HG03039 (cell line): ENCODE data around the gene TRIM40.
"Not testable (repeated sequence)": the region's sequence is repeated elsewhere in the genome, so short reads cannot be mapped to it uniquely, and the experiment has no call there.

Source experiments
- ATAC-seq: cut with Tn5 transposase; IDR thresholded peaks from one replicate; pipeline ENCODE4 v1.9.1; 2021; ENCODE audit warnings: mild to moderate bottlenecking, moderate library complexity; ENCODE audit not compliant: unreplicated experiment

TRIM40 gene

DNA sequence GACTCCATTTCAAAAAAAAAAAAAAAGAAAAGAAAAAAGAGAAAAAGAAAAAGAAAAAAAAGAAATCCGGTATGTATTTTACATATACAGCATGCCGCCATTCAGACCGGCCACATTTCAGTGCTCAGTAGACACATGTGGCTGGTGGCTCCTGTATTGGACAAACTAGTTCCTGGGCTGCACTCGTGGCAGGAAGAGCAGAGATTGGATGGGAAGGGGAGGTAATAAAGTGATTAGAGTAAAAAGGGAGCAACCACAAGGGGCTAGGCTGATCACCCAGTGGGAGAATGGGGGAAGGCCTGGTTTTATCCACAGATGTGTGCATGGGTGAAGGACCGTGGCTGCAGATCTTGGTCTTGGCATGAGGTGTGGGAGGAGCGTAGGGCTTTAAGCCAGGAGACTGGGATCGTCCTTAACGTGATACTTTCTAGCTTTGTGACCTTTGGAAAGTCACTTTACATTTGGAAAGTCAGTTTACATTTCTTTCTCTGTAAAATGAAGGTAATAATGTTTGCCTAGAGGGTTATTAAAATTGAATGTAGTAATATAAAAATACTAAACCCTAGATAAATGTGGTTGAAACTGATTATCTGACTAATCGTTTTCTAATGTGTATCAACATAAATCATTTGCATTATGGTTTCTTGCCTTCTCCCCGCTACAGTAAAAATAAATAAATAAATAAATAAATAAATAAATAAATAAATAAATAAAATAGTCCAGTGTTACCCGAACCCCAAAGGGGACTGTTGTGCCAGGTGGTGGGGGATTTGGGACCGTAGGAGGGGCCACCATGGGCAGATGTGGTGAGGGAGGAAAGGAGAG is 26.5 kb downstream of the TRIM40 start:
- ATAC-seq, result no peak

GRCh38 chr6:30163090-30163917 is 27.4 kb downstream of the TRIM40 start, which contains the start of gene TRIM15:
Gene TRIM15 (plus strand): TSS chr6:30163546. CDS start chr6:30163685, 139 bp downstream.
- ATAC-seq, result no peak

GRCh38 chr6:30163918-30164654 is 28.1 kb downstream of the TRIM40 start:
- no peak for ATAC-seq

- no peak for ATAC-seq
These were observed 28.8 kb downstream of the TRIM40 start for GRCh38 chr6:30164714-30165113.

GRCh38 chr6:30165238-30165637 is 29.3 kb downstream of the TRIM40 start:
- not testable (repeated sequence) for ATAC-seq

DNA sequence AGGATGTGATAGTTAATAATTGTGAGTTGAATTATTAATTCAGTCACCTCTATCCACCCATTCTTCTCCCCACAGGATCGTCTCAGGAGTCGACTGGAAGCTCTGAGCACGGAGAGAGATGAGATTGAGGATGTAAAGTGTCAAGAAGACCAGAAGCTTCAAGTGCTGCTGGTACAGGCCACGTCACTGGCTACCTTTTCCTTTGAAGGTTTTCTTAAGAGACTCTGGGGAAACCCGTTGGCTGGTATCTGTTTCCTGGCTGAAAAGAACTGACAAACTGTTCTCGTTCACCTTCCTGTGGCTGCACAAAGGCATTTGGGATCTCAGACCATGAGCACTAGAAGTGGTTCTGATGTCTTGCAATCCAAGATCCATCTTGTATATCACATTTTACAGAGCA is 31.2 kb downstream of the TRIM40 start:
- ATAC-seq, result no peak

- no peak for ATAC-seq
These were observed 32.8 kb downstream of the TRIM40 start for GRCh38 chr6:30168741-30169140.

- no peak for ATAC-seq
These were observed 34.0 kb downstream of the TRIM40 start for GRCh38 chr6:30169658-30170614.

DNA sequence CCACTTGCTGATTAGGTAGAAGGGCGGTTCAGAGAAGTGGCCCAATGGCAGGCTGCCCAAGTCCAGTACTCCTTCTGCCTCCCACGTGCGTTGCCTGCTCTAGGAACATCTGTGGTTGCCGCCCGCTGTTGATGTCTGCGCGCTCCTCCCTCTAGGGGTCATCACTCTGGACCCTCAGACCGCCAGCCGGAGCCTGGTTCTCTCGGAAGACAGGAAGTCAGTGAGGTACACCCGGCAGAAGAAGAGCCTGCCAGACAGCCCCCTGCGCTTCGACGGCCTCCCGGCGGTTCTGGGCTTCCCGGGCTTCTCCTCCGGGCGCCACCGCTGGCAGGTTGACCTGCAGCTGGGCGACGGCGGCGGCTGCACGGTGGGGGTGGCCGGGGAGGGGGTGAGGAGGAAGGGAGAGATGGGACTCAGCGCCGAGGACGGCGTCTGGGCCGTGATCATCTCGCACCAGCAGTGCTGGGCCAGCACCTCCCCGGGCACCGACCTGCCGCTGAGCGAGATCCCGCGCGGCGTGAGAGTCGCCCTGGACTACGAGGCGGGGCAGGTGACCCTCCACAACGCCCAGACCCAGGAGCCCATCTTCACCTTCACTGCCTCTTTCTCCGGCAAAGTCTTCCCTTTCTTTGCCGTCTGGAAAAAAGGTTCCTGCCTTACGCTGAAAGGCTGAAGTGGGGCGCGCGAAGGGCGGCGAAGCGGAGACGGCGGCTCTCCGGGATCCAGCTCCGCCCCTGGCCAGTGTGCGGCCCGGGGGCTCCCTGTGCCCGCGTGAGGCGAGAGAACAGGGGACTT is 35.9 kb downstream of the TRIM40 start:
- ATAC-seq, result no peak

DNA sequence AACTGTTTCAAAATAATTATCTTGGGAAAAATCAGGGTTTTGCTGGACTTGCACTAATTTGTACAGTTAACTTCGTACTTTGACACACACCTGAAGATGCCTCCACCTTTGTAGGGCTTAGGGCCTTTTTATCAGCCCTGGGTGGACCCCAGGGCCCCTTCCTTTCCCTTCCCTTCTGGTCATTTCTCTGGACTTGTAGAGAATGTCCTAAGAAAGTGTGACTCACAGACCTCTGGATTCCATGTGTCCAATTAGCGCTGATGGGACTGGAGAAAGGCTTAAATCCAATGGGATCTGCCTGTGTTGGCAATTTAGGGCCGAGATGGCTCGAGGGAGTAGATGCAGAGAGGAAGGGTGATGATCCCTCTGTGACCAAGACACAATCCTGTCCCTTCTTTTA is 36.7 kb downstream of the TRIM40 start:
- ATAC-seq, result no peak

DNA sequence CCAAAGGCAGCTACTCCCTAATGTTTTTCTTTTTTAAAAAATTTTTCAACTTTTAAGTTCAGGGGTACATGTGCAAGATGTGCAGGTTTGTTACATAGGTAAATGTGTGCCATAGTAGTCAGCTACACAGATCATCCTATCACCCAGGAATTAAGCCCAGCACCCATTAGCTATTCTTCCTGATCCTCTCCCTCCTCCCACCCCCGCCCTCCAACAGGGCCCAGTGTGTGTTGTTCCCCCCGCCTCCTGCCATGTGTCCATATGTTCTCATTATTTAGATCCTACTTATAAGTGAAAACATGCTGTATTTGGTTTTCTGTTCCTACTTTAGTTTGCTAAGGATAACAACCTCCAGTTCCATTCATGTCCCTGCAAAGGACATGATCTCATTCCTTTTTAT is 39.8 kb downstream of the TRIM40 start:
- ATAC-seq, result no peak

DNA sequence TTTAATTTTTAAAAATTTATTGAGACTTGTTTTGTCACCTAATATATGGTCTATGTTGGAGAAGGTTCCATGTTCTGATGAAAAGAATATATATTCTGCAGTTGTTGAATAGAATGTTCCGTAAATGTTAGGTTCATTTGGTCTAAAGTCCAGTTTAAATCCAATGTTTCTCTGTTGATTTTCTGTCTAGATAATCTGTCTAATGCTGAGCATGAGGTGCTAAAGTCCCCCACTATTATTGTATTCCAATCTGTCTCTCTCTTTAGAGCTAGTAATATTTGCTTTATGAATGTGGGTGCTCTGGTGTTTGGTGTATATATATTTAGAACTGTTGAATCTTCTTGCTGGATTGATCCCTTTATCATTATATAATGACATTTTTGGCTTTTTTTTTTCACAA is 42.9 kb downstream of the TRIM40 start:
- ATAC-seq, result no peak

DNA sequence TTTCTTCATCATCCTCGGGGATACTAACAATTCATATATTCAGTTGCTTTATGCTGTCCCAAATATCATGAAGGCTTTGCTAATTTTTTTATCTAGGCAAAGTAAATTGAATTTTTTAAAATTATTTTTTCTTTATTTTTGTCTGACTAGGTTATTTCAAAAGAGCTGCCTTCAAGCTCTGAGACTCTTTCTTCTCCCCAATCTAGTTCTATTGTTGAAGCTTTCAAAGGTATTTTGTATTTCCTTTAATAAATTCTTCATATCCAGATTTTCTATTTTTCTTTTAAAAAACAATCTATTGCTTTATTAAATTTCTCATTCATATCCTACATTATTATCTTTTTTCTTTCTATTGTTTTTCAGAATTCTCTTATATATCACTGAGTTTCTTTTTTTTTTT is 44.2 kb downstream of the TRIM40 start:
- no peak for ATAC-seq

GRCh38 chr6:30184417-30185031 is 48.6 kb downstream of the TRIM40 start:
- ATAC-seq, result no peak

- ATAC-seq, result no peak
These were observed 50.0 kb downstream of the TRIM40 start for GRCh38 chr6:30185846-30186484.

GRCh38 chr6:30188541-30188940 is 52.6 kb downstream of the TRIM40 start:
- no peak for ATAC-seq

DNA sequence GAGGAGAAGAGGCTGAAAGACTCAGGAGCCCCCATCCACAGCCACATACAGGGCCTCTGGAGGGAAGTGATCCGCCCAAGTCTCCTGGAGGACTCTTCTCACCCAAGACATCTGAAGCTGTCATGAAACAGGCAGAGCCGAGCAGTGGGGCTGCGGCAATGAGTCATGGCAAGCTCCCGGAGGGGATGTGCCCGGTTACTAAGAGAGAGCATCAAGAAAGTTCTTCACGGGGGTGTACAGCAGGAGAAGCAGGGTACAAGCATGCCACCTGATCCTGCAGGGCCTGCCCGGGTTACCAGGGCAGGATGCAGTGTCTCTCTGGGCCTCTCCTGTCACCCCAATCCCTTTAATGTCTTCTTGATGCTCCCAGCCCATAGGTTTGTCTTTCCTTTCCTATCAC is 56.1 kb downstream of the TRIM40 start:
- no peak for ATAC-seq
